Prostate gland (tissue), 2 donors: Measurements from ENCODE around the gene TCAP. TPM values are rescaled to one million over a fixed set of nuclear protein-coding genes. Genes with fewer than 3 reads are reported as not detected.

Experiments
- DNase-seq: peaks from one replicate; pipeline ENCODE4 v3.0.0-alpha.2; 2019; ENCODE audit warnings: low spot score
- H3K27ac ChIP-seq, 2 donors: fragments of 200-600 bp; sonication (generic); 2 replicates each; pipeline ENCODE4 v1.5.1; 2017 to 2019
- H3K27me3 ChIP-seq: fragments of 200-600 bp; sonication (generic); replicated peaks from 2 replicates; pipeline ENCODE4 v1.5.1; 2019; ENCODE audit not compliant: insufficient read depth
- H3K36me3 ChIP-seq, 2 donors: fragments of 200-600 bp; sonication (generic); 1 replicate in 1 of 2; 2 replicates in 1 of 2; pipeline versions ENCODE4 v1.5.1 to v1.8.1; 2017 to 2019
- H3K4me1 ChIP-seq: fragments of 200-600 bp; sonication (generic); replicated peaks from 2 replicates; pipeline ENCODE4 v1.5.1; 2019
- H3K4me3 ChIP-seq, 2 donors: fragments of 200-600 bp; sonication (generic); 2 replicates each; pipeline ENCODE4 v1.5.1; 2017 to 2019
- H3K9me3 ChIP-seq: fragments of 200-600 bp; sonication (generic); 2 replicates; pipeline ENCODE4 v1.5.1; 2017
- POLR2A ChIP-seq: fragments of 450-650 bp; IDR thresholded peaks from one replicate; pipeline ENCODE4 v1.6.1; 2016; ENCODE audit warnings: antibody characterized with exemption, mild to moderate bottlenecking
- POLR2AphosphoS5 ChIP-seq: sonication (generic); formaldehyde crosslinking; IDR thresholded peaks from one replicate; pipeline ENCODE4 v1.6.1; 2017; ENCODE audit warnings: antibody characterized with exemption
- WGBS: methylation state at CpG from one replicate; pipeline ENCODE4 v1.1.5; 2018; 5-methylcytosine and 5-hydroxymethylcytosine counted together
- intact Hi-C: fragments of 100-400 bp; cut with DNase I; formaldehyde crosslinking; loops from one replicate; pipeline ENCODE4 v1.14.2; 2022
- total RNA-seq, 2 donors: library from RNA; depleted of rRNA; stranded (reverse); fragments of >200 nt; gene quantifications; one replicate each; pipeline ENCODE4 v1.1.0, GENCODE V29; 2016
- TF ChIP-seq, protein P1 (sequence below), 4 experiments: fragments of 200-600 bp in 2 of 4; fragments of 450-650 bp in 2 of 4; sonication (generic) in 2 of 4; IDR thresholded peaks; 1 replicate in 3 of 4; 2 replicates in 1 of 4; pipeline ENCODE4 v1.5.1; 2016 to 2019; ENCODE audit warnings: antibody characterized with exemption in 4 of 4, mild to moderate bottlenecking in 2 of 4, moderate library complexity in 2 of 4

Gene TCAP
- total RNA-seq, 2 donors from 2014 or later, result 4.3 to 44.3 TPM

DNA sequence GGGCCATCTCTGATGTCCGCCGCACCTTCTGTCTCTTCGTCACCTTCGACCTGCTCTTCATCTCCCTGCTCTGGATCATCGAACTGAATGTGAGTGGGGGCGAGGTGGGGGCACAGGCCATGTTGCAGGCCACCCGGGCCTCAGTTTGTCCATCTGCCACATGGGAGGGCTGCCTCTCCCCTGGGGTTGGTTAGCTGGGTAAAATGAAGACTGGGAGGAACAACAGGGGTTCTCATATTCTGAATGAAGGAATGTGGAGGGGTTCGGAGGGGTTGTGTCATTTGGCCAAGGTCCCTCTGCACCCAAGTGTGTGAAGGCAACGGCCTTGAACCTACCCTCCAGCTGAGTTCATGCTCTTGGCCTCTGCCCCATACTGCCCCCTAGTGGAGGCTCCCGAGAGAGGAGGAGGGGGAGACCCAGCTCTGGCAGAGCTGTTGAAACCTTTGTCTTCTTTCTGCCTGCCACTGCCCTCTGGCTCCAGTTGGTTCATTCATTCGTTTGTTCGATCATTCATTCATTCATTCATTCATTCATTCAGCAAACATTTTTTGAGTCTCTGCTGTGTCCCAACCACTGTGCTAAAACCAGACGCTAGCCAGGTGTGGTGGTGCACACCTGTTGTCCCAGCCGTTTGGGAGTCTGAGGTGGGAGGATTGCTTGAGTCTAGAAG is 11.4 kb upstream of the TCAP start:
- peak; percentile 47 for DNase-seq
- no peaks in the 10 kb centered on the region for H3K27me3 ChIP-seq
- TF ChIP-seq POLR2AphosphoS5 (no peak), POLR2A (no peak)
- TF ChIP-seq, protein P1, sequence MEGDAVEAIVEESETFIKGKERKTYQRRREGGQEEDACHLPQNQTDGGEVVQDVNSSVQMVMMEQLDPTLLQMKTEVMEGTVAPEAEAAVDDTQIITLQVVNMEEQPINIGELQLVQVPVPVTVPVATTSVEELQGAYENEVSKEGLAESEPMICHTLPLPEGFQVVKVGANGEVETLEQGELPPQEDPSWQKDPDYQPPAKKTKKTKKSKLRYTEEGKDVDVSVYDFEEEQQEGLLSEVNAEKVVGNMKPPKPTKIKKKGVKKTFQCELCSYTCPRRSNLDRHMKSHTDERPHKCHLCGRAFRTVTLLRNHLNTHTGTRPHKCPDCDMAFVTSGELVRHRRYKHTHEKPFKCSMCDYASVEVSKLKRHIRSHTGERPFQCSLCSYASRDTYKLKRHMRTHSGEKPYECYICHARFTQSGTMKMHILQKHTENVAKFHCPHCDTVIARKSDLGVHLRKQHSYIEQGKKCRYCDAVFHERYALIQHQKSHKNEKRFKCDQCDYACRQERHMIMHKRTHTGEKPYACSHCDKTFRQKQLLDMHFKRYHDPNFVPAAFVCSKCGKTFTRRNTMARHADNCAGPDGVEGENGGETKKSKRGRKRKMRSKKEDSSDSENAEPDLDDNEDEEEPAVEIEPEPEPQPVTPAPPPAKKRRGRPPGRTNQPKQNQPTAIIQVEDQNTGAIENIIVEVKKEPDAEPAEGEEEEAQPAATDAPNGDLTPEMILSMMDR (IDR thresholded peaks at IDR 0.05), result peak; percentile 43 to 55 (median 52)
- H3K27ac ChIP-seq, result no peak overlapping the region
- no peaks in the 10 kb centered on the region for H3K9me3 ChIP-seq
- intact Hi-C loops, result no loop called here
- H3K4me3 ChIP-seq, result no peak overlapping the region
- no peaks in the 10 kb centered on the region for H3K36me3 ChIP-seq
- WGBS, result 73% methylated on average over 14 of the region's 14 CpGs
- H3K4me1 ChIP-seq, result peaks cover 13% of the 10 kb centered on the region

DNA sequence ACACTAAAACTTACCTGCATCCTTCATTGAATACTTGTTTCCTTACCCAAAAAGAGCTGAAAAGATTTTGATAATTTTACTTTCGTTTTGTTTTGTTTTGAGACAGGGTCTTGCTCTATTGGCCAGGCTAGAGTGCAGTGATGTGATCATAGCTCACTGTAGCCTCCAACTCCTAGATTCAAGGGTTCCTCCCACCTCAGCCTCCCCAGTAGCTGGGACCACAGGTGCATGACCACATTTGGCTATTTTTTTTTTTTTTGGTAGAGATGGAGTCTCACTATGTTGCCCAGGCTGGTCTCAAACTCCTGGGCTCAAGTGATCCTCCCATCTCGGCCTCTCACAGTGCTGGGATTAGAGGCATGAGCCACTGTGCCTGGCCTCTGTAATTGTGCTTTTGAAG is 10.0 kb upstream of the TCAP start:
- Histone ChIP-seq H3K4me3 (no peak overlapping the region), H3K36me3 (no peaks in the 10 kb centered on the region), H3K27ac (no peak overlapping the region), H3K27me3 (no peaks in the 10 kb centered on the region), H3K4me1 (peaks cover 13% of the 10 kb centered on the region), H3K9me3 (no peaks in the 10 kb centered on the region)
- TF ChIP-seq POLR2A (no peak), POLR2AphosphoS5 (no peak)
- TF ChIP-seq, protein P1 (IDR thresholded peaks at IDR 0.05), result no peak
- DNase-seq, result no peak
- 85% methylated on average over 2 of the region's 2 CpGs for WGBS
- intact Hi-C loops, result no loop called here

DNA sequence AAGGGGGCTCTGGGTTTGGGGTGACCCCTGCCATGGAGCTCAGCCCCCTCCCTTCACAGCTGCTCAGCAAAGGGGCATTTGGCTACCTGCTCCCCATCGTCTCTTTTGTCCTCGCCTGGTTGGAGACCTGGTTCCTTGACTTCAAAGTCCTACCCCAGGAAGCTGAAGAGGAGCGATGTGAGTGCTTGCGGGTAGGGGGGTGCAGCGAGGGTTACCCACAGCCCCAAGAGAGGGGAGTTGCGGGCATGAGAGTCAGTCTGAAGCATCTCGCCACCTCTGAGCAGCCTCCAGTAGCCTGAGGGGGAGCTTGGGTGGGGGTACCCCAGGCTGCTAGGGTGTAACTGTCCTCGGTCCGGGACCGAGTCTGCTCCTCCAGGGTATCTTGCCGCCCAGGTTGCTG is 6.8 kb upstream of the TCAP start:
- DNase-seq, result no peak
- H3K4me3 ChIP-seq, result no peak overlapping the region
- H3K27ac ChIP-seq, result no peak overlapping the region
- 94% methylated on average over 11 of the region's 11 CpGs for WGBS
- H3K27me3 ChIP-seq, result no peaks in the 10 kb centered on the region
- no peaks in the 10 kb centered on the region for H3K9me3 ChIP-seq
- no peaks in the 10 kb centered on the region for H3K36me3 ChIP-seq
- intact Hi-C loops, result no loop called here
- TF ChIP-seq, protein P1 (IDR thresholded peaks at IDR 0.05), result no peak
- TF ChIP-seq POLR2A, result no peak
- no peak for TF ChIP-seq POLR2AphosphoS5
- H3K4me1 ChIP-seq, result peaks cover 11% of the 10 kb centered on the region

DNA sequence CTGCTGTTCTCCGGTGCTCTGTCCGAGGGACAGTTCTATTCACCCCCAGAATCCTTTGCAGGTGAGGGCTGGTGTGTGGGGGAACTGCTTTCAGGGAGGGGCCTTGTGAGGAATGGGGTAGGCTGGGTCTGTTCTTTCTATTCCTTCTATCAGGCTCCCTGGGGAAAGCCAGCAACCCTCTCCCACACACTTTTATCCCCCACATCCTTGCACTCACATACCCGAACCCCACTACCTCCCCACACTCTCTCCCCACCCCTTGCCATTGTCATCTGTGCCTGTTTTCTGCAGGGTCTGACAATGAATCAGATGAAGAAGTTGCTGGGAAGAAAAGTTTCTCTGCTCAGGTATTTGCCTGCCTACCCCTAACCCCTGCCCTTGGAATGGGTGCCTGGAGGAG is 6.4 kb upstream of the TCAP start:
- no peak for DNase-seq
- peak overlapping the region in 1 of 2 donors; percentile 37 for H3K27ac ChIP-seq
- no peaks in the 10 kb centered on the region for H3K27me3 ChIP-seq
- intact Hi-C loops, result no loop called here
- no peak overlapping the region for H3K4me3 ChIP-seq
- no peaks in the 10 kb centered on the region for H3K36me3 ChIP-seq
- WGBS, result 87% methylated on average over 3 of the region's 3 CpGs
- peaks cover 11% of the 10 kb centered on the region for H3K4me1 ChIP-seq
- H3K9me3 ChIP-seq, result no peaks in the 10 kb centered on the region
- TF ChIP-seq POLR2A, result no peak

DNA sequence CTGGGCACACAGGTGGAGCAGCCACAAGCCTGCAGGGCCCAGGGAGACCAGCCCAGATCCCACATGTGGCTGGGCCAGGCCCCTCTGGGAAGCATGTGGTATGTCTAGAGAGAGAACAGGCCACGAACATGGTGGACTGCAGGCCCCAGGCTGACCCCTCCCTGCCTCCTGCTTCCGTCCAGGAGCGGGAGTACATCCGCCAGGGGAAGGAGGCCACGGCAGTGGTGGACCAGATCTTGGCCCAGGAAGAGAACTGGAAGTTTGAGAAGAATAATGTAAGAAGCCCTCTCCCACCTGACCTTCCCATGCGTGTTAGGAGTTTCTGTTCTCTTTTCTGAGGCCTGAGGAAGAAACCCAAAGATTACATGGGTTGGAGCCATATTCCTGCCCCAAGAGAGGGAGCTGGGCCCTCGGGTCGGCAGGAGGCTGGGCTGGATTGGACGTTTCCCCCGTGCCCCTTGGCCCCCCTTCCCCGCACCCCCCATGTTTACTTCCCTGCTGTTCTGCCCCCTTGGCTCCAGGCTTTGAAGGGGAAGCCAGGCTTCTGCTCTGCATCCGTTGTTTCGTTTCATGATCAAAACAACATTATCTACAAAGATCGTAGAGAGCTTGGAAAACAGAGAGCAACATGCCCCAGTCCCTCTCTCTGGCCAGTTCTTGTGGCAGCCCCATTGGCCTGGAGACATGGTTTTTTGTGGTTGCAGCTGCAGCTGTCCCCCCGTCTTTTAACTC is 5.7 kb upstream of the TCAP start:
- intact Hi-C loops, result no loop called here
- no peaks in the 10 kb centered on the region for H3K9me3 ChIP-seq
- H3K36me3 ChIP-seq, result no peaks in the 10 kb centered on the region
- H3K4me3 ChIP-seq, result no peak overlapping the region
- H3K27me3 ChIP-seq, result no peaks in the 10 kb centered on the region
- peaks cover 11% of the 10 kb centered on the region for H3K4me1 ChIP-seq
- 42% methylated on average over 15 of the region's 15 CpGs for WGBS
- H3K27ac ChIP-seq, result peak overlapping the region; percentile 30 to 37
- DNase-seq, result no peak
- TF ChIP-seq, protein P1 (IDR thresholded peaks at IDR 0.05), result no peak
- TF ChIP-seq POLR2AphosphoS5 (no peak), POLR2A (no peak)
